K562 (cell line): ENCODE results near the gene PHOX2A. TPM values are rescaled to one million over a fixed set of nuclear protein-coding genes. Genes with fewer than 3 reads are reported as not detected.

Experiments used
- CBFB ChIP-seq: sonication (generic); formaldehyde crosslinking; IDR thresholded peaks from 2 replicates; pipeline ENCODE4 v1.4.0; 2020; ENCODE audit warnings: mild to moderate bottlenecking, missing genetic modification reagents
- CXXC5 ChIP-seq: fragments of 250-450 bp; sonication (Bioruptor Pico); IDR thresholded peaks from 2 replicates; pipeline ENCODE4 v1.8.0; 2022; ENCODE audit warnings: inconsistent platforms, mild to moderate bottlenecking, moderate library complexity
- GABPB2 ChIP-seq: fragments of 250-450 bp; sonication (Bioruptor Pico); conservative IDR thresholded peaks from 2 replicates; pipeline ENCODE4 v1.5.1; 2021; ENCODE audit warnings: mild to moderate bottlenecking
- HDAC3 ChIP-seq: fragments of 450-650 bp; IDR thresholded peaks from 2 replicates; pipeline ENCODE4 v1.6.1; 2018; ENCODE audit warnings: borderline replicate concordance, mild to moderate bottlenecking, moderate library complexity; ENCODE audit not compliant: partially characterized antibody
- KDM4B ChIP-seq, 2 experiments: fragments of 450-650 bp in 1 of 2; sonication (generic) in 1 of 2; IDR thresholded peaks; 2 replicates each; pipeline ENCODE4 v1.6.1; 2016 to 2017; ENCODE audit warnings: borderline replicate concordance in 2 of 2, antibody characterized with exemption in 1 of 2, low read depth in 1 of 2, mild to moderate bottlenecking in 1 of 2
- MED1 ChIP-seq: sonication (generic); formaldehyde crosslinking; IDR thresholded peaks from 2 replicates; pipeline ENCODE4 v1.8.1; 2023; ENCODE audit warnings: missing genetic modification reagents, borderline replicate concordance
- NCOR1 ChIP-seq: fragments of 450-650 bp; IDR thresholded peaks from 2 replicates; pipeline ENCODE4 v1.6.1; 2016; ENCODE audit warnings: mild to moderate bottlenecking, moderate library complexity
- RCOR1 ChIP-seq, 2 experiments: IDR thresholded peaks; 2 replicates each; pipeline ENCODE4 v1.6.1; 2012; ENCODE audit warnings: low read depth in 2 of 2, low read length in 2 of 2, borderline replicate concordance in 1 of 2, improper control_type of control experiment in 1 of 2
- SREBF2 ChIP-seq: sonication (generic); formaldehyde crosslinking; IDR thresholded peaks from 2 replicates; pipeline ENCODE4 v1.4.0; 2020; ENCODE audit warnings: mild to moderate bottlenecking, missing genetic modification reagents
- YBX1 ChIP-seq: fragments of 450-650 bp; IDR thresholded peaks from 2 replicates; pipeline ENCODE4 v1.7.1; 2016; ENCODE audit warnings: mild to moderate bottlenecking
- ZFP36 ChIP-seq: fragments of 150-350 bp; IDR thresholded peaks from 2 replicates; pipeline ENCODE4 v1.6.1; 2018; ENCODE audit warnings: low read length, low read depth; ENCODE audit not compliant: partially characterized antibody
- ZNF263 ChIP-seq: sonication (generic); formaldehyde crosslinking; IDR thresholded peaks from 2 replicates; pipeline ENCODE4 v1.8.0; 2022; ENCODE audit warnings: mild to moderate bottlenecking, missing genetic modification reagents, borderline replicate concordance
- ZNF436 ChIP-seq: fragments of 250-450, 450-650 bp; sonication (Bioruptor Pico); formaldehyde crosslinking; IDR thresholded peaks from 2 replicates; pipeline ENCODE4 v1.7.0; 2020; ENCODE audit warnings: mild to moderate bottlenecking
- ZNF695 ChIP-seq: fragments of 450-650 bp; formaldehyde crosslinking; IDR thresholded peaks from 2 replicates; pipeline ENCODE4 v1.4.0; 2020; ENCODE audit warnings: mild to moderate bottlenecking, moderate library complexity
- polyA plus RNA-seq, 8 experiments: library from polyadenylated mRNA; depleted of rRNA in 4 of 8; stranded (reverse) in 5 of 8; unstranded in 3 of 8; fragments of >200 nt; fragmentation: Nextera tagmentation in 2 of 8; fragmentation: Illumina TruSeq in 1 of 8; extraction: Ambion mirVana in 2 of 8; extraction: Trizol in 1 of 8; gene quantifications; 2 replicates each; pipeline versions ENCODE4 v1.2.1 to v1.2.3, GENCODE V29; 2011 to 2014; ENCODE audit warnings: inconsistent platforms in 1 of 8, missing spikeins in 1 of 8
- total RNA-seq, 7 experiments: library from RNA; depleted of rRNA in 6 of 7; stranded (reverse); fragments of >200 nt in 6 of 7; fragmentation: Illumina TruSeq in 2 of 7; extraction: Trizol in 2 of 7; gene quantifications; 2 replicates each; pipeline versions ENCODE4 v1.2.1 to v1.2.3, GENCODE V29; 2011 to 2021; ENCODE audit warnings: low replicate concordance in 1 of 7
- TF ChIP-seq, protein P1 (sequence below): fragments of 200-800 bp; sonication (Bioruptor generic); IDR thresholded peaks from 2 replicates; pipeline ENCODE4 v1.6.1; 2016; ENCODE audit warnings: missing genetic modification characterization, missing compliant biosample characterization
- TF ChIP-seq, protein P2 (sequence below): fragments of 450-650 bp; formaldehyde crosslinking; IDR thresholded peaks from 2 replicates; pipeline ENCODE4 v1.4.0; 2022; ENCODE audit warnings: missing genetic modification characterization
- TF ChIP-seq, protein P3 (sequence below), 2 experiments: fragments of 450-650 bp; IDR thresholded peaks; 2 replicates each; pipeline ENCODE4 v1.6.1; 2018; ENCODE audit warnings: mild to moderate bottlenecking in 2 of 2, low read depth in 1 of 2; ENCODE audit not compliant: partially characterized antibody in 2 of 2

PHOX2A gene
- total and polyA plus RNA-seq, 9 of the 15 experiments (the other 6 are each of a cell fraction or from before 2014, with no cell fraction given) = not detected

DNA sequence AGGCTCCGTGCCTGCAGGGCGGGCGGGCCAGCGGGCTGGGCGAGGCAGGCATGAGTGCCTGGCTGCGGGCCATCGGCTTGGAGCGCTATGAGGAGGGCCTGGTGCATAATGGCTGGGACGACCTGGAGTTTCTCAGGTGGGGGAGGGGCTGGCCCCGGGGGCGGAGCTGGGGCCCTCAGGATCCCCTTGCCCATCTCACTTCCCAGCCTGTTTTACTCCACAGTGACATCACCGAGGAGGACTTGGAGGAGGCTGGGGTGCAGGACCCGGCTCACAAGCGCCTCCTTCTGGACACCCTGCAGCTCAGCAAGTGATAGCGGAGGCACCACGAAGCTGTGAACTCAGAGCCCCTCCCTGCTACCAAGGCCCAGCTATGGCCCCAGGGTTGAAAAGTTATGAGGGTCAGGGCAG, 5.9 kb downstream of the PHOX2A start (continued):
- TF ChIP-seq HDAC3 (no peak), GABPB2 (CRISPR knock-in tag) (no peak), YBX1 (no peak), RCOR1 (IDR thresholded peaks at IDR 0.05; ENCODE audit: borderline replicate concordance in 1 of 2, low read depth in 2 of 2, low read length in 2 of 2) (0 out of 4 replicates have a peak, but pooled peaks of 1 of the 2 experiments have one; percentile 31), SREBF2 (CRISPR knock-in tag) (no peak), CXXC5 (CRISPR knock-in tag) (no peak), ZNF695 (no peak), ZFP36 (no peak), ZNF263 (CRISPR knock-in tag) (no peak), ZNF436 (CRISPR knock-in tag) (no peak), CBFB (CRISPR knock-in tag) (no peak), KDM4B (IDR thresholded peaks at IDR 0.05; ENCODE audit: borderline replicate concordance in 2 of 2, low read depth in 1 of 2) (no peak), NCOR1 (no peak), MED1 (CRISPR knock-in tag) (no peak)
- TF ChIP-seq, protein P1, sequence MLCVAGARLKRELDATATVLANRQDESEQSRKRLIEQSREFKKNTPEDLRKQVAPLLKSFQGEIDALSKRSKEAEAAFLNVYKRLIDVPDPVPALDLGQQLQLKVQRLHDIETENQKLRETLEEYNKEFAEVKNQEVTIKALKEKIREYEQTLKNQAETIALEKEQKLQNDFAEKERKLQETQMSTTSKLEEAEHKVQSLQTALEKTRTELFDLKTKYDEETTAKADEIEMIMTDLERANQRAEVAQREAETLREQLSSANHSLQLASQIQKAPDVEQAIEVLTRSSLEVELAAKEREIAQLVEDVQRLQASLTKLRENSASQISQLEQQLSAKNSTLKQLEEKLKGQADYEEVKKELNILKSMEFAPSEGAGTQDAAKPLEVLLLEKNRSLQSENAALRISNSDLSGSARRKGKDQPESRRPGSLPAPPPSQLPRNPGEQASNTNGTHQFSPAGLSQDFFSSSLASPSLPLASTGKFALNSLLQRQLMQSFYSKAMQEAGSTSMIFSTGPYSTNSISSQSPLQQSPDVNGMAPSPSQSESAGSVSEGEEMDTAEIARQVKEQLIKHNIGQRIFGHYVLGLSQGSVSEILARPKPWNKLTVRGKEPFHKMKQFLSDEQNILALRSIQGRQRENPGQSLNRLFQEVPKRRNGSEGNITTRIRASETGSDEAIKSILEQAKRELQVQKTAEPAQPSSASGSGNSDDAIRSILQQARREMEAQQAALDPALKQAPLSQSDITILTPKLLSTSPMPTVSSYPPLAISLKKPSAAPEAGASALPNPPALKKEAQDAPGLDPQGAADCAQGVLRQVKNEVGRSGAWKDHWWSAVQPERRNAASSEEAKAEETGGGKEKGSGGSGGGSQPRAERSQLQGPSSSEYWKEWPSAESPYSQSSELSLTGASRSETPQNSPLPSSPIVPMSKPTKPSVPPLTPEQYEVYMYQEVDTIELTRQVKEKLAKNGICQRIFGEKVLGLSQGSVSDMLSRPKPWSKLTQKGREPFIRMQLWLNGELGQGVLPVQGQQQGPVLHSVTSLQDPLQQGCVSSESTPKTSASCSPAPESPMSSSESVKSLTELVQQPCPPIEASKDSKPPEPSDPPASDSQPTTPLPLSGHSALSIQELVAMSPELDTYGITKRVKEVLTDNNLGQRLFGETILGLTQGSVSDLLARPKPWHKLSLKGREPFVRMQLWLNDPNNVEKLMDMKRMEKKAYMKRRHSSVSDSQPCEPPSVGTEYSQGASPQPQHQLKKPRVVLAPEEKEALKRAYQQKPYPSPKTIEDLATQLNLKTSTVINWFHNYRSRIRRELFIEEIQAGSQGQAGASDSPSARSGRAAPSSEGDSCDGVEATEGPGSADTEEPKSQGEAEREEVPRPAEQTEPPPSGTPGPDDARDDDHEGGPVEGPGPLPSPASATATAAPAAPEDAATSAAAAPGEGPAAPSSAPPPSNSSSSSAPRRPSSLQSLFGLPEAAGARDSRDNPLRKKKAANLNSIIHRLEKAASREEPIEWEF = no peak
- TF ChIP-seq, protein P2, sequence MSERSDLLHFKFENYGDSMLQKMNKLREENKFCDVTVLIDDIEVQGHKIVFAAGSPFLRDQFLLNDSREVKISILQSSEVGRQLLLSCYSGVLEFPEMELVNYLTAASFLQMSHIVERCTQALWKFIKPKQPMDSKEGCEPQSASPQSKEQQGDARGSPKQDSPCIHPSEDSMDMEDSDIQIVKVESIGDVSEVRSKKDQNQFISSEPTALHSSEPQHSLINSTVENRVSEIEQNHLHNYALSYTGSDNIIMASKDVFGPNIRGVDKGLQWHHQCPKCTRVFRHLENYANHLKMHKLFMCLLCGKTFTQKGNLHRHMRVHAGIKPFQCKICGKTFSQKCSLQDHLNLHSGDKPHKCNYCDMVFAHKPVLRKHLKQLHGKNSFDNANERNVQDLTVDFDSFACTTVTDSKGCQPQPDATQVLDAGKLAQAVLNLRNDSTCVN (CRISPR knock-in tag) = no peak
- TF ChIP-seq, protein P3, sequence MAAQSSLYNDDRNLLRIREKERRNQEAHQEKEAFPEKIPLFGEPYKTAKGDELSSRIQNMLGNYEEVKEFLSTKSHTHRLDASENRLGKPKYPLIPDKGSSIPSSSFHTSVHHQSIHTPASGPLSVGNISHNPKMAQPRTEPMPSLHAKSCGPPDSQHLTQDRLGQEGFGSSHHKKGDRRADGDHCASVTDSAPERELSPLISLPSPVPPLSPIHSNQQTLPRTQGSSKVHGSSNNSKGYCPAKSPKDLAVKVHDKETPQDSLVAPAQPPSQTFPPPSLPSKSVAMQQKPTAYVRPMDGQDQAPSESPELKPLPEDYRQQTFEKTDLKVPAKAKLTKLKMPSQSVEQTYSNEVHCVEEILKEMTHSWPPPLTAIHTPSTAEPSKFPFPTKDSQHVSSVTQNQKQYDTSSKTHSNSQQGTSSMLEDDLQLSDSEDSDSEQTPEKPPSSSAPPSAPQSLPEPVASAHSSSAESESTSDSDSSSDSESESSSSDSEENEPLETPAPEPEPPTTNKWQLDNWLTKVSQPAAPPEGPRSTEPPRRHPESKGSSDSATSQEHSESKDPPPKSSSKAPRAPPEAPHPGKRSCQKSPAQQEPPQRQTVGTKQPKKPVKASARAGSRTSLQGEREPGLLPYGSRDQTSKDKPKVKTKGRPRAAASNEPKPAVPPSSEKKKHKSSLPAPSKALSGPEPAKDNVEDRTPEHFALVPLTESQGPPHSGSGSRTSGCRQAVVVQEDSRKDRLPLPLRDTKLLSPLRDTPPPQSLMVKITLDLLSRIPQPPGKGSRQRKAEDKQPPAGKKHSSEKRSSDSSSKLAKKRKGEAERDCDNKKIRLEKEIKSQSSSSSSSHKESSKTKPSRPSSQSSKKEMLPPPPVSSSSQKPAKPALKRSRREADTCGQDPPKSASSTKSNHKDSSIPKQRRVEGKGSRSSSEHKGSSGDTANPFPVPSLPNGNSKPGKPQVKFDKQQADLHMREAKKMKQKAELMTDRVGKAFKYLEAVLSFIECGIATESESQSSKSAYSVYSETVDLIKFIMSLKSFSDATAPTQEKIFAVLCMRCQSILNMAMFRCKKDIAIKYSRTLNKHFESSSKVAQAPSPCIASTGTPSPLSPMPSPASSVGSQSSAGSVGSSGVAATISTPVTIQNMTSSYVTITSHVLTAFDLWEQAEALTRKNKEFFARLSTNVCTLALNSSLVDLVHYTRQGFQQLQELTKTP (IDR thresholded peaks at IDR 0.05; ENCODE audit: low read depth in 1 of 2, partially characterized antibody in 2 of 2) = peak in 1 of 2 experiments; percentile 26
